GM12878 (cell line): Measurements from ENCODE around the gene TAF3. TPM values are rescaled to one million over a fixed set of nuclear protein-coding genes. Genes with fewer than 3 reads are reported as not detected.

ENCODE experiments used
- HDGF ChIP-seq: fragments of 450-650 bp; IDR thresholded peaks from 2 replicates; pipeline ENCODE4 v1.6.1; 2016; ENCODE audit warnings: antibody characterized with exemption
- WRNIP1 ChIP-seq: IDR thresholded peaks from 2 replicates; pipeline ENCODE4 v1.6.1; 2011; ENCODE audit warnings: low read depth, low read length, improper control_type of control experiment, borderline replicate concordance
- polyA plus RNA-seq, 11 experiments: library from polyadenylated mRNA; depleted of rRNA in 4 of 11; unstranded in 6 of 11; stranded (reverse) in 5 of 11; fragments of >200 nt; fragmentation: Nextera tagmentation in 4 of 11; fragmentation: Illumina TruSeq in 1 of 11; extraction: Ambion mirVana in 4 of 11; extraction: Trizol in 1 of 11; gene quantifications; 1 replicate in 1 of 11; 2 replicates in 10 of 11; pipeline versions ENCODE4 v1.2.1 to v1.2.3, GENCODE V29; 2011 to 2016; ENCODE audit warnings: inconsistent platforms in 2 of 11, missing spikeins in 2 of 11, low read depth in 1 of 11
- total RNA-seq, 4 experiments: library from RNA; depleted of rRNA in 3 of 4; stranded (reverse); fragments of >200 nt in 3 of 4; fragmentation: Illumina TruSeq in 1 of 4; extraction: Trizol in 1 of 4; gene quantifications; 2 replicates each; pipeline versions ENCODE4 v1.2.1 to v1.2.3, GENCODE V29; 2013 to 2021
- TF ChIP-seq, protein P1 (sequence below): IDR thresholded peaks from 2 replicates; pipeline ENCODE4 v1.6.1; 2012; ENCODE audit warnings: improper control_type of control experiment, low read depth, low read length; ENCODE audit not compliant: insufficient replicate concordance
- TF ChIP-seq, protein P2 (sequence below): fragments of 450-650 bp; formaldehyde crosslinking; IDR thresholded peaks from 2 replicates; pipeline ENCODE4 v1.4.0; 2020; ENCODE audit warnings: mild to moderate bottlenecking, moderate library complexity

Gene TAF3
- total and polyA plus RNA-seq, 10 of the 15 experiments (the other 5 are each of a cell fraction or from before 2014, with no cell fraction given), result 2.0 to 10.1 (median 3.7) TPM

DNA sequence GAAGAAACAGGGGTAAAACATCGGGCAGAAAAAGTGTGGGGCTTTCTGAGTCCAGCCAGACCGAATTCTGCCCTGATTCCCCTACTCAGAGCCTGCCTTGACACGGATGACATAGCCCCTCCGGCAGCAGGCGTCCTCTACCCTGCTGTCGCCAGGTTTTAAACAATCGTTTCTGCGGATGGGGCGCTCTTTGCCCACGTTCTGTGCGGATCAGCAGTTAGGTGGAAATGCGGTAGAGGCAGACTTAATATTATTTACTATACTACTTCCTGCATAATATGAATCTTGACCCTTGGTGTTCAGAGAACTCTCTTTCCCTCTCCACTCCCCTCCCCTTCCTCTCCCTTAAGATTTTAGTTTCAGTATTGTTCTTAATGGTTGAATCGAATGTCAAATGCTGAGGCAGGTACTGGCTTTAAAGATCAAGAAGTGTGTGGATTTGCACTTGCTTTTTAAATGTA lies 238.6 kb downstream of the TAF3 start (continued):
- TF ChIP-seq, protein P1, sequence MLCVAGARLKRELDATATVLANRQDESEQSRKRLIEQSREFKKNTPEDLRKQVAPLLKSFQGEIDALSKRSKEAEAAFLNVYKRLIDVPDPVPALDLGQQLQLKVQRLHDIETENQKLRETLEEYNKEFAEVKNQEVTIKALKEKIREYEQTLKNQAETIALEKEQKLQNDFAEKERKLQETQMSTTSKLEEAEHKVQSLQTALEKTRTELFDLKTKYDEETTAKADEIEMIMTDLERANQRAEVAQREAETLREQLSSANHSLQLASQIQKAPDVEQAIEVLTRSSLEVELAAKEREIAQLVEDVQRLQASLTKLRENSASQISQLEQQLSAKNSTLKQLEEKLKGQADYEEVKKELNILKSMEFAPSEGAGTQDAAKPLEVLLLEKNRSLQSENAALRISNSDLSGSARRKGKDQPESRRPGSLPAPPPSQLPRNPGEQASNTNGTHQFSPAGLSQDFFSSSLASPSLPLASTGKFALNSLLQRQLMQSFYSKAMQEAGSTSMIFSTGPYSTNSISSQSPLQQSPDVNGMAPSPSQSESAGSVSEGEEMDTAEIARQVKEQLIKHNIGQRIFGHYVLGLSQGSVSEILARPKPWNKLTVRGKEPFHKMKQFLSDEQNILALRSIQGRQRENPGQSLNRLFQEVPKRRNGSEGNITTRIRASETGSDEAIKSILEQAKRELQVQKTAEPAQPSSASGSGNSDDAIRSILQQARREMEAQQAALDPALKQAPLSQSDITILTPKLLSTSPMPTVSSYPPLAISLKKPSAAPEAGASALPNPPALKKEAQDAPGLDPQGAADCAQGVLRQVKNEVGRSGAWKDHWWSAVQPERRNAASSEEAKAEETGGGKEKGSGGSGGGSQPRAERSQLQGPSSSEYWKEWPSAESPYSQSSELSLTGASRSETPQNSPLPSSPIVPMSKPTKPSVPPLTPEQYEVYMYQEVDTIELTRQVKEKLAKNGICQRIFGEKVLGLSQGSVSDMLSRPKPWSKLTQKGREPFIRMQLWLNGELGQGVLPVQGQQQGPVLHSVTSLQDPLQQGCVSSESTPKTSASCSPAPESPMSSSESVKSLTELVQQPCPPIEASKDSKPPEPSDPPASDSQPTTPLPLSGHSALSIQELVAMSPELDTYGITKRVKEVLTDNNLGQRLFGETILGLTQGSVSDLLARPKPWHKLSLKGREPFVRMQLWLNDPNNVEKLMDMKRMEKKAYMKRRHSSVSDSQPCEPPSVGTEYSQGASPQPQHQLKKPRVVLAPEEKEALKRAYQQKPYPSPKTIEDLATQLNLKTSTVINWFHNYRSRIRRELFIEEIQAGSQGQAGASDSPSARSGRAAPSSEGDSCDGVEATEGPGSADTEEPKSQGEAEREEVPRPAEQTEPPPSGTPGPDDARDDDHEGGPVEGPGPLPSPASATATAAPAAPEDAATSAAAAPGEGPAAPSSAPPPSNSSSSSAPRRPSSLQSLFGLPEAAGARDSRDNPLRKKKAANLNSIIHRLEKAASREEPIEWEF, result no peak
- TF ChIP-seq, protein P2, sequence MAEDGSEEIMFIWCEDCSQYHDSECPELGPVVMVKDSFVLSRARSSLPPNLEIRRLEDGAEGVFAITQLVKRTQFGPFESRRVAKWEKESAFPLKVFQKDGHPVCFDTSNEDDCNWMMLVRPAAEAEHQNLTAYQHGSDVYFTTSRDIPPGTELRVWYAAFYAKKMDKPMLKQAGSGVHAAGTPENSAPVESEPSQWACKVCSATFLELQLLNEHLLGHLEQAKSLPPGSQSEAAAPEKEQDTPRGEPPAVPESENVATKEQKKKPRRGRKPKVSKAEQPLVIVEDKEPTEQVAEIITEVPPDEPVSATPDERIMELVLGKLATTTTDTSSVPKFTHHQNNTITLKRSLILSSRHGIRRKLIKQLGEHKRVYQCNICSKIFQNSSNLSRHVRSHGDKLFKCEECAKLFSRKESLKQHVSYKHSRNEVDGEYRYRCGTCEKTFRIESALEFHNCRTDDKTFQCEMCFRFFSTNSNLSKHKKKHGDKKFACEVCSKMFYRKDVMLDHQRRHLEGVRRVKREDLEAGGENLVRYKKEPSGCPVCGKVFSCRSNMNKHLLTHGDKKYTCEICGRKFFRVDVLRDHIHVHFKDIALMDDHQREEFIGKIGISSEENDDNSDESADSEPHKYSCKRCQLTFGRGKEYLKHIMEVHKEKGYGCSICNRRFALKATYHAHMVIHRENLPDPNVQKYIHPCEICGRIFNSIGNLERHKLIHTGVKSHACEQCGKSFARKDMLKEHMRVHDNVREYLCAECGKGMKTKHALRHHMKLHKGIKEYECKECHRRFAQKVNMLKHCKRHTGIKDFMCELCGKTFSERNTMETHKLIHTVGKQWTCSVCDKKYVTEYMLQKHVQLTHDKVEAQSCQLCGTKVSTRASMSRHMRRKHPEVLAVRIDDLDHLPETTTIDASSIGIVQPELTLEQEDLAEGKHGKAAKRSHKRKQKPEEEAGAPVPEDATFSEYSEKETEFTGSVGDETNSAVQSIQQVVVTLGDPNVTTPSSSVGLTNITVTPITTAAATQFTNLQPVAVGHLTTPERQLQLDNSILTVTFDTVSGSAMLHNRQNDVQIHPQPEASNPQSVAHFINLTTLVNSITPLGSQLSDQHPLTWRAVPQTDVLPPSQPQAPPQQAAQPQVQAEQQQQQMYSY (CRISPR knock-in tag), result no peak
- TF ChIP-seq WRNIP1 (no peak), HDGF (no peak)
